WTC11 (cell line): ENCODE data around the gene LIN28B. TPM values are rescaled to one million over a fixed set of nuclear protein-coding genes. Genes with fewer than 3 reads are reported as not detected.

Experiments used
- ATAC-seq: fragments of 200-7000 bp; cut with Tn5 transposase; 2 replicates; pipeline ENCODE4 v1.10.0; 2021; ENCODE audit warnings: mild to moderate bottlenecking, moderate library complexity
- CTCF ChIA-PET: fragments of 300-600 bp; sonication (Branson Sonifier 250); formaldehyde crosslinking; loops from one replicate; lab custom pipeline; 2021; ENCODE audit warnings: antibody characterized with exemption; lab: Charles Lee
- POLR2A ChIA-PET: fragments of 350-600 bp; sonication (Branson Sonifier 250); formaldehyde crosslinking; loops from one replicate; lab custom pipeline; 2021; ENCODE audit warnings: antibody characterized with exemption; lab: Charles Lee
- DNase-seq: peaks from one replicate; pipeline ENCODE4 v3.0.0; 2021; ENCODE audit warnings: low spot score
- H3K27ac Mint-ChIP-seq: 2 replicates; pipeline ENCODE4 v1.8.0; 2021; ENCODE audit warnings: mixed read lengths
- H3K27me3 Mint-ChIP-seq: 2 replicates; pipeline ENCODE4 v1.8.0; 2021; ENCODE audit warnings: low read depth, mild to moderate bottlenecking, moderate library complexity, mixed read lengths
- H3K36me3 Mint-ChIP-seq: 2 replicates; pipeline ENCODE4 v1.8.0; 2021; ENCODE audit warnings: mixed read lengths
- H3K4me1 Mint-ChIP-seq: 2 replicates; pipeline ENCODE4 v1.8.0; 2022; ENCODE audit warnings: mixed read lengths
- H3K4me3 Mint-ChIP-seq: 2 replicates; pipeline ENCODE4 v1.8.0; 2021; ENCODE audit warnings: mild to moderate bottlenecking, moderate library complexity, mixed read lengths
- H3K9me3 Mint-ChIP-seq: 2 replicates; pipeline ENCODE4 v1.8.0; 2021; ENCODE audit warnings: mixed read lengths
- AR ChIP-seq: fragments of 250-450 bp; sonication (Bioruptor Pico); IDR thresholded peaks from 2 replicates; pipeline ENCODE4 v1.9.0; 2021; ENCODE audit warnings: mild to moderate bottlenecking
- ATF2 ChIP-seq: sonication (generic); formaldehyde crosslinking; IDR thresholded peaks from 2 replicates; pipeline ENCODE4 v1.8.1; 2022; ENCODE audit warnings: low read depth, missing genetic modification reagents, borderline replicate concordance
- ATF3 ChIP-seq: sonication (generic); formaldehyde crosslinking; conservative IDR thresholded peaks from 2 replicates; pipeline ENCODE4 v1.8.1; 2022; ENCODE audit warnings: mild to moderate bottlenecking, missing genetic modification reagents
- ATF6 ChIP-seq: sonication (generic); formaldehyde crosslinking; IDR thresholded peaks from 2 replicates; pipeline ENCODE4 v1.8.1; 2023; ENCODE audit warnings: mild to moderate bottlenecking, missing genetic modification reagents
- E2F4 ChIP-seq: sonication (generic); formaldehyde crosslinking; IDR thresholded peaks from 2 replicates; pipeline ENCODE4 v1.8.1; 2022; ENCODE audit warnings: low read depth, mild to moderate bottlenecking, moderate library complexity, missing genetic modification reagents, borderline replicate concordance
- ELF4 ChIP-seq: sonication (generic); formaldehyde crosslinking; IDR thresholded peaks from 2 replicates; pipeline ENCODE4 v1.8.1; 2022; ENCODE audit warnings: low read depth, mild to moderate bottlenecking, moderate library complexity, missing genetic modification reagents
- ERG ChIP-seq: fragments of 250-450 bp; sonication (Bioruptor Pico); IDR thresholded peaks from 2 replicates; pipeline ENCODE4 v1.8.0; 2021; ENCODE audit warnings: mild to moderate bottlenecking
- GABPB1 ChIP-seq: sonication (generic); formaldehyde crosslinking; IDR thresholded peaks from 2 replicates; pipeline ENCODE4 v1.8.1; 2023; ENCODE audit warnings: mild to moderate bottlenecking, missing genetic modification reagents
- HMGA2 ChIP-seq: fragments of 250-450 bp; sonication (Bioruptor Pico); IDR thresholded peaks from 2 replicates; pipeline ENCODE4 v1.4.0; 2021; ENCODE audit warnings: mild to moderate bottlenecking, moderate library complexity
- NR1H2 ChIP-seq: sonication (generic); formaldehyde crosslinking; IDR thresholded peaks from 2 replicates; pipeline ENCODE4 v1.9.0; 2021; ENCODE audit warnings: mild to moderate bottlenecking, moderate library complexity, missing genetic modification reagents
- PRRX2 ChIP-seq: fragments of 250-450 bp; sonication (Bioruptor Pico); IDR thresholded peaks from 2 replicates; pipeline ENCODE4 v1.8.0; 2021; ENCODE audit warnings: mild to moderate bottlenecking
- SMAD4 ChIP-seq: sonication (generic); formaldehyde crosslinking; IDR thresholded peaks from 2 replicates; pipeline ENCODE4 v1.8.0; 2022; ENCODE audit warnings: mild to moderate bottlenecking, missing genetic modification reagents
- SP1 ChIP-seq: sonication (generic); formaldehyde crosslinking; conservative IDR thresholded peaks from 2 replicates; pipeline ENCODE4 v1.8.1; 2022; ENCODE audit warnings: missing genetic modification reagents
- TEAD1 ChIP-seq: sonication (generic); formaldehyde crosslinking; IDR thresholded peaks from 2 replicates; pipeline ENCODE4 v1.8.0; 2022; ENCODE audit warnings: mild to moderate bottlenecking, missing genetic modification reagents
- ZMAT4 ChIP-seq: fragments of 250-450 bp; sonication (Bioruptor Pico); IDR thresholded peaks from 2 replicates; pipeline ENCODE4 v1.9.0; 2021; ENCODE audit warnings: mild to moderate bottlenecking
- ZNF281 ChIP-seq: sonication (generic); formaldehyde crosslinking; IDR thresholded peaks from 2 replicates; pipeline ENCODE4 v1.8.0; 2023; ENCODE audit warnings: mild to moderate bottlenecking, missing genetic modification reagents
- ZNF396 ChIP-seq: fragments of 250-450 bp; sonication (Bioruptor Pico); IDR thresholded peaks from 2 replicates; pipeline ENCODE4 v1.8.0; 2021; ENCODE audit warnings: mild to moderate bottlenecking, moderate library complexity, borderline replicate concordance
- ZNF416 ChIP-seq: fragments of 250-450 bp; sonication (Bioruptor Pico); IDR thresholded peaks from 2 replicates; pipeline ENCODE4 v1.9.0; 2021; ENCODE audit warnings: mild to moderate bottlenecking, inconsistent platforms
- ZNF423 ChIP-seq: fragments of 250-450 bp; sonication (Bioruptor Pico); IDR thresholded peaks from 2 replicates; pipeline ENCODE4 v2.1.2; 2022; ENCODE audit warnings: mild to moderate bottlenecking, moderate library complexity
- total RNA-seq: library from RNA; stranded (reverse); gene quantifications from 3 replicates; pipeline ENCODE4 v1.2.3, GENCODE V29; 2021

The LIN28B gene
- total RNA-seq, 1 experiment from 2014 or later: 73.4 TPM

GRCh38 chr6:105113422-105113821 lies 156.5 kb downstream of the LIN28B start (continued):
- no peak for TF ChIP-seq ATF3
- TF ChIP-seq ATF6 (CRISPR knock-in tag): no peak
- no peak for TF ChIP-seq ZMAT4 (CRISPR knock-in tag)
- TF ChIP-seq PRRX2: no peak
- TF ChIP-seq ZNF416: no peak
- TF ChIP-seq TEAD1 (CRISPR knock-in tag): no peak
- TF ChIP-seq HMGA2 (CRISPR knock-in tag): no peak
- TF ChIP-seq ERG (CRISPR knock-in tag): no peak

GRCh38 chr6:105116150-105116549 lies 159.2 kb downstream of the LIN28B start:
- no peak overlapping the region for H3K27ac Mint-ChIP-seq
- no peak overlapping the region for H3K4me3 Mint-ChIP-seq
- DNase-seq (no peak), ATAC-seq (peak; percentile 55; the same call in 1 of the 2 replicates)
- POLR2A ChIA-PET: no interaction called here
- CTCF ChIA-PET: interaction anchor here (1.0 to 1.2 kb wide), 3 partner anchors 28 to 287 kb away, joined by 3 to 5 read pairs (median 4); partner anchors contain the start of gene PREP
- H3K4me1 Mint-ChIP-seq: peaks cover 5% of the 10 kb centered on the region
- no peaks in the 10 kb centered on the region for H3K9me3 Mint-ChIP-seq
- H3K27me3 Mint-ChIP-seq: no peaks in the 10 kb centered on the region
- H3K36me3 Mint-ChIP-seq: no peaks in the 10 kb centered on the region
- TF ChIP-seq SP1 (CRISPR knock-in tag) (no peak), ATF2 (no peak), ZNF423 (no peak), ZNF396 (no peak), ELF4 (CRISPR knock-in tag) (no peak), GABPB1 (no peak), ATF6 (CRISPR knock-in tag) (no peak), ZMAT4 (CRISPR knock-in tag) (no peak), AR (no peak), NR1H2 (no peak), SMAD4 (no peak), E2F4 (CRISPR knock-in tag) (no peak), ZNF281 (CRISPR knock-in tag) (no peak)
